ENCODE measurements around the gene RRH.

The RRH gene

GRCh38 chr4:109816082-109816442 lies 11.7 kb upstream of the RRH start:
- TF ChIP-seq CTCF (IDR thresholded peaks at IDR 0.05) (no peak), ZFX (IDR thresholded peaks at IDR 0.05; ENCODE audit: borderline replicate concordance) (no peak)
- peak overlapping the region; percentile 86 for H3K27ac ChIP-seq

DNA sequence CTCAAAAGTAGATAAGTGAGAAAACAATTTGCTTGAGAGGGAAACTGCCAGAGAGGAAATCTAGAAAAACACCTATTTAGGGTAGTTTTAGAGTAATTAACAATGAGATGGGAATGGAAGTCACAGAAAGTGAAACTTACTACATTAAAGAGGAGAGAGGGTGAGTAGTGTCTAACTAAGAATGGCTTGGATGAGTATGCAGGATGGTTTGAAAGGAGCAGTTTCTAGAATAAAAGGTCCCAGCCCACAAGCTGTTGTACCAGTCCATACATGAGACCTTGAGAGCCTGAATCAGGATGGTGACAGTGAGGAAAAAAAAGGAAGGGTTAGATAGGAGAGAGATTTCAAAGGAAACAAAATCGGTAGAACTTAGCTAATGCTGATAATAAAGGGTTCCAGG lies 10.9 kb upstream of the RRH start:
- H3K27ac ChIP-seq: no peak overlapping the region
- TF ChIP-seq ZFX (IDR thresholded peaks at IDR 0.05; ENCODE audit: borderline replicate concordance): no peak
- no peak for TF ChIP-seq CTCF (IDR thresholded peaks at IDR 0.05)

GRCh38 chr4:109818268-109818667 lies 9.5 kb upstream of the RRH start:
- no peak for TF ChIP-seq ZFX (IDR thresholded peaks at IDR 0.05; ENCODE audit: borderline replicate concordance)
- no peak for TF ChIP-seq CTCF (IDR thresholded peaks at IDR 0.05)
- no peak overlapping the region for H3K27ac ChIP-seq

- H3K27ac ChIP-seq: no peak overlapping the region
- TF ChIP-seq CTCF (IDR thresholded peaks at IDR 0.05) (no peak), ZFX (IDR thresholded peaks at IDR 0.05; ENCODE audit: borderline replicate concordance) (no peak)
Measured at GRCh38 chr4:109820563-109820962, 7.2 kb upstream of the RRH start.

DNA sequence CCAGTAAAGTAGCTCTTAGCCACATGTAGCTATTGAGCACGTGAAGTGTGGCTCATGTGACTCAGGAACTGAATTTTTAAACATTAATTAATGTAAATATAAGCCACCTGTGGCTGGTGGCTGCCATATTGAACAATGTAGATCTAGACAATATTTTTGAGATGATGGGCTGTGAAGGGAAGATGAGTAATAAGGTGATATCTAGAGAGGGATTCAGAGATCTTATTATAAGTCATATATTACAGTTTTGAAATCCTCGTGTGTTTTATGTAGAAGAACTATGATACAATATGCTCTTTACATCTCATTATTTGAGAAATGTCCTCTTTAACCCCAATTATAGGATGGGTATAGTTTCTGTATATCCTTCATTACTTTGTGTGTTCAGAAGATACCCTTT lies 6.6 kb upstream of the RRH start:
- TF ChIP-seq ZFX (IDR thresholded peaks at IDR 0.05; ENCODE audit: borderline replicate concordance) (no peak), CTCF (IDR thresholded peaks at IDR 0.05) (no peak)
- no peak overlapping the region for H3K27ac ChIP-seq

GRCh38 chr4:109826719-109827118 lies 1.1 kb upstream of the RRH start:
- no peak for TF ChIP-seq ZFX (IDR thresholded peaks at IDR 0.05; ENCODE audit: borderline replicate concordance)
- TF ChIP-seq CTCF (IDR thresholded peaks at IDR 0.05): peak; percentile 68
- no peak overlapping the region for H3K27ac ChIP-seq

DNA sequence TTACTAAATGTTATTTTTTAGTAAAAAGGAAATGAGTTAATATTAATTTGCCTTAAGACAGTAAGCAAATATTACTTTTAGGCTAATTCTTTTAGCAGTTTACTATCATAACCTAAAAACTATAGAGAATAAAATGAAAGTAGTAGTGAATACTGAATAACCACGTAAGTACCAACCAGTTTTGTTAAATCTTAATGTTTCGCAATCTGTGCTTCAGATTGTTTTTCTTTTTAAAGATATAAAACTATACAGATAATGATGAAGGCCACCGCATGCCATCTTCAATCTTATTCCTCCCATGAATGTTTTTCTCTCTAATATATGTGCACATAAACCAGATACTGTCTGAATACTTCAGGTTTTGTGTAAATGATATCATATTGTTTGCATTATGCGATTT lies 6.0 kb downstream of the RRH start:
- H3K27ac ChIP-seq: no peak overlapping the region
- TF ChIP-seq ZFX (IDR thresholded peaks at IDR 0.05; ENCODE audit: borderline replicate concordance) (no peak), CTCF (IDR thresholded peaks at IDR 0.05) (no peak)
